Effector CD4-positive, alpha-beta T cell (primary cell): ENCODE results near the gene TMEM255A.

ENCODE experiments used
- DNase-seq: peaks from one replicate; pipeline ENCODE4 v3.0.0-alpha.2; 2020

TMEM255A gene

DNA sequence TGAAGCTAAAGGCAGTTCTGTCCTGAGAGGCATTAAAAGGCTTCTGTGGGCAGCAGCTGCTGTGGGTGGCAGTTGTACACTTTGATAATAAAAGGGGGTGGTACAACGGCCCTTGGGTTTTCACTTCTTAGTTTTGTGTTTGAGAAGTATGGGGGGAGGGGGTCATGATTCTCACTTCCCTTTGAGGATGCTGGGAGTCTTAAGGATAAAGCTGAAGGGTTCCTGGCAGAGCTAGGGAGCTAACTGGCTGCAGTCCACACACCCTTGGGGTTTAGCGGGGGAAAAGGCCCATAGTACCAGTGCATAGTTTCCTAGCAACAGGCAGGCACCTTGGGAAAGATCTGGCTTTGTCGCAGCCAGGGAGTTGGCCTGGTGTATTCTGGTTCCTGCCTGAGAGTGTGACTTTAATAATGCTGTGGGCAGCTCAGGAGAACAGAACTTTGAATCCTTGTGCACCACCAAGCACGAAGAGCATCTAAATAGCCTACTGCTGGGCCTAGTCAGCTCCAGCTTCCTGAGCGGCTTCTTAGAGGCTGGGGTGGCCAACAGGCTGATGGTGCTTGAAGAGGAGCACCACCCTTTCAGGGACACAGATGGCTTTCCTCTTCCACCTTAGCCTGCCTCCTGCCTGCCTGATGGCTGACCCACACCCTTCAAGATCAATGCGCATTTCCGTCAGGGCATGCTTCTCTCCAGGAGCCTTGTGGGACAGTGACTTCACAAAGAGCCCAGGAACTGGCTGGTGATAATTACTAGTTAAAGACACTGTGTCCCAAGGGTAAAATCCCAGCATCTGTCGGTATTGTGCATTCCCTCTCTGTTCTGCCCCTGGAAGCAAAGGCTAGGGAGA, 48.2 kb downstream of the TMEM255A start:
- no peak for DNase-seq

- DNase-seq: no peak
Measured at GRCh38 chrX:120260369-120260768, 50.9 kb downstream of the TMEM255A start.

GRCh38 chrX:120253784-120254183, 57.5 kb downstream of the TMEM255A start:
- no peak for DNase-seq

DNA sequence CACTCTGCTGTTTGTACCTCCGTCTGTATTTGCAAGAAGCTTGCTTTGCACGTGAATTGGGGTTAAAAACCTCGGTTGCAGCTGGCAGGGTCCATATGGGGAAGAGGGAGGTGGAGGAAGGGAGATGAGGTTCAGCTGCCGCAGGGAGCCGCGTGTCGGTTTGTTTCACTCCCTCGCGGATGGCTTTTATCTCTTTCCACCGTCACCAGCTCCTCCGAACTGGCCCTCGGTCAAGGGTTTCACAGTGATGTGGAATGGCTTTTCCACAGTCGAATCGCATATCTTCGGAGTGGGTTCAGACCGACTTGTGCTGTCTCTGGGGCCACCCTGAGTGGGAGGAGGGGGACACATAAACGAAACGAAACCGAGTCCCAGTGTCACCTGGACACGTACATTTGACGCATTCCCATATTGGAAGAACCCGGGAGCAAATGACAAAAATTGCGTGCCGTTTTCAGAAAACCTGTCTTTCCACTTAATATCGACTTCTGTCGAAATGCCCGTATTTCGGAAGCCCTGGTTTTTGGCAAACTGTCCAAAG, 59.7 kb downstream of the TMEM255A start:
- no peak for DNase-seq

DNA sequence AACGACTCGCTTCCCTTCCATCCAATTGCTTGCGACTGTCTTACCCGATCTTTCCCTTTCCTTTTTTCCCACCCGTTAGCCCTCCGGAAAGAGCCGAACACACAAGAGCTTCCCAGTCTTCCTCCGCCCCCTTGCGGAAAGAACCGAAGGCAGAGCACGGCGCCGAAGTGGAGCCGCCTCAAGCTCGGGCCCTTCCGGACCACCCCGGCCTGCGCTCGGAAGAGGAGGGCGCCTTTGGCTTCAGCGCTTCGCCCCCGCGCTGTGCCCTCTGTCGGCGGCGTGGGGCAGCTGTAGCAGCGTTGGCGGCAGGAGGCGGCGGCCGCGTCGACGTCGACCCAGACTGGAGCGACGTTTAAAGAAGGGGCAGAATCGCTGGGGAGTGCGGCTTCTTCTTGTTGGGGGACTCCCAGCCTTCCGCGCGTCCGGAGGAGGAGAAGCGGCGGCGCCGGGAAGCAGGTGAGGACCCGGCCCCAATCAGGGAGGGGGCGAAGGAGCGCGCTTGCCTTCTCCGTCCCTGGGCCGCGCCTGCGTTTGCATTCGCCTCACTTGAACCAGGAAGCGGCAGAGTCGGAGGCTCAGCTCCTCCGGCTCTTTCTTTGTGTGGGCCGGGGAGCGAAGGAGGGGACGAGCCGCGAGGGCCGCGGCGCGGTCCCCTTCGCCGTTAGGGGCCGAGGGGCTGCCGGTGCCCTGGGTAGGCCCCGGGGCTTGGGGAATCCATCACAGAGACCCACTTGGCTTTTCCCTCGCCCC, 60.6 kb downstream of the TMEM255A start, which contains the start of gene ZBTB33:
Gene ZBTB33, plus strand, starts transcription at position 291 of the 750 bp plus-strand sequence. CDS start 2,604 bp downstream, outside the sequence.
- peak; percentile 74 for DNase-seq

DNA sequence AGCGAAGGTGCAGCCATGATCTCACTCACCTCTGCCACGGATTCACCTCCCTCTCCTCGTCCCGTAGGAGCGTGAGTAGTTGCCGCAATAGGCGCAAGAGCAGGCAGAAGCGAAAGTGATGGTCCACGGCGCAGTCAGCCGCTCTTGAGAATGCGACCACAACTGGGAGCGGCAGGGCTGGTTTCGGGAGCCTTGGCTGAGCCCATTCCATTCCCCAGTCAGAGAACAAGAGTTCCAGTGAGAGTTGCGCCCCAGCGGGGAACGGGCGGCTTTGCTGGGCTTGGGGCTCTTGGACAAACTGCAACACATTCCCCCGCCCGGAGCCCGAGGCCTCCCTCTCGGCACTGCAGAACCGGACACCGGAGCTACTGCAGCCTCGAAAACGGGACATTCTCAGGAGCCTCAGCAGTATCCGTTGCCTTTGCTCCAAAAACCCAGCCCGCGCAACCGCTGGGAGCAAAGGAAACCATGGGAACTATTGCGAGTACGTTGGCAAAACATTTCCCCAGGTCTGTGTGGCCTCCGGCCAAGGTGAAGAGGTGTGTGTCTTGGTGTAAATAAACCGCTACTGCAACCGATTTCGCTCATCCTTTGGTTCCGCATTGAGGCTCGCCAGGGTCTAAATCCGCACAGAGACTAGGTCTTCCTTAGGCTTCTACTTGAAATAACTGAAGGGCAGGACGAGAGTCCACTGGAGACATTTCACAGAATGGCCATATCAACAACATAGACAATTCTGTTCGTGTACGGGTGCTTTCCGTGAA, 66.3 kb downstream of the TMEM255A start:
- peak; percentile 41 for DNase-seq

- DNase-seq: no peak
Measured at GRCh38 chrX:120244395-120244734, 66.9 kb downstream of the TMEM255A start.

DNA sequence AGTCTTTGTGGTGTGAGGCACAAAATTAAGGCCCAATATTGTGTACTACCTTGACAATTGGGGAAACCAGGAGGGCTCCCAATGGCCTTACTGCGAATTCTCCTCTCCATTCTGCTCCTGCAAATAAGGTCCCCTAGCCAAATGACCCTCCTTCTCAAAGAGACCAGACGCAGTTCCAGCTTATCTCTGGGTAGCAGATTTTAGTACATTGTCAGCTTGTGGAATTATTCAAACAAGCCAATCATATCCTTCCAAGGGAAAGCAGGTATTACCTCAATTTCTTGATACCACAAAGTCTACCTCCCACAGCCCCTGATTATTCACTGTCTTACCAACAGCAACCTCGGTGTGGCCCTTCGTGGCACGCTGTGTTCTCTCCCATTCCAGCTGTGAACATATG, 68.4 kb downstream of the TMEM255A start:
- DNase-seq: no peak

DNA sequence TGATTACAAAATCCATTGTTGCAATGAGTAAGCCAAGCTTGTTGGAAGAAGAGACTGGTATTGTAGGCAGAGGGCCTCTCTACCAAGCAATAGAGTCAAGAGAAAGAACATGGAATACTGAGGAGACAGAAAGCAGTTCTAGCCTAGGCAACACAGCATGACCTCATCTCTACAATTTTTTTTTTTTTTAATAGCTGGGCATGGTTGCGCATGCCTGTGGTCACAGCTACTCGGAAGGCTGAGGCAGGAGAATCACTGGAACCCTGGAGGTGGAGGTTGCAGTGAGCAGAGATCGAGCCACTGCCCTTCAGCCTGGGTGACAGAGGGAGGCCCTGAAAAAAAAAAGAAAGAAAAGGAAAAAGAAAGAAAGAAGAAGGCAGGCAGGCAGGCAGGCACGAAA, 72.3 kb downstream of the TMEM255A start:
- DNase-seq: no peak

DNA sequence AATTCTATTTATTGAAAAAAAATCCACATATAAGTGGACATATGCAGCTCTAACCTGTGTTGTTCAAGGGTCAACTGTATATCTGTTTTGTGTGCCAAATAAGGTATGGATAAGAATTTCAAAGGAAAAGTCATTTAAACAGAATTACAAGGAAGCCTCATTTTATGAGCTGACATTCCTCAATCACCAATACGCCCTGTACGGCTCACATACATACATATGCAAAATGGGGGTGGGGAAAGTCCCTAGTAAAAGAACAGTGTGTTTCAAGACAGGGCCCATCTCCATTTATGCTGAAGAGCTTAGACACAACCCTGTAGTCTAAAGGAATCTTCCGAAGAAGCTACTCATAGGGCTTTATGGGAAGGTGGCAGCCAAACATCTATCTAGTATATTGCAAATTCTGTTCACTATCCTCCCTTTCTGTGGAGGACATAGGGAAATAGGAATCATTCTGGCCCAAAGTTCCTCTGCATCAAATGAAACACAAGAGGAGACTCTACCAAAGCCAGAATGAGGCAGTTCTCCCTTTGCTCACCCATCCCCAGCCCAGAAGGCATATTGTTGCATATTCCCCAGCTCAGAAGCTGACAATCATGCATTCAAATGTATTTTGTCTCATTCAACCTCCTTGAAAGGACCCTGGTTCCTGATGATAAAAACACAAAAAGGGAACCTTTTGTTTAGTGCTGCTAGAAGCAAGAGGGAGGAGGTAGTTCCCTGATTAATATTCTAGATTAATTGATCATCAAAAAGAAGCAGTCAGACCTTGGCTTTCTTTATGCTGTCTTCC, 74.4 kb downstream of the TMEM255A start:
- DNase-seq: no peak

GRCh38 chrX:120235284-120235683, 76.0 kb downstream of the TMEM255A start:
- no peak for DNase-seq

DNA sequence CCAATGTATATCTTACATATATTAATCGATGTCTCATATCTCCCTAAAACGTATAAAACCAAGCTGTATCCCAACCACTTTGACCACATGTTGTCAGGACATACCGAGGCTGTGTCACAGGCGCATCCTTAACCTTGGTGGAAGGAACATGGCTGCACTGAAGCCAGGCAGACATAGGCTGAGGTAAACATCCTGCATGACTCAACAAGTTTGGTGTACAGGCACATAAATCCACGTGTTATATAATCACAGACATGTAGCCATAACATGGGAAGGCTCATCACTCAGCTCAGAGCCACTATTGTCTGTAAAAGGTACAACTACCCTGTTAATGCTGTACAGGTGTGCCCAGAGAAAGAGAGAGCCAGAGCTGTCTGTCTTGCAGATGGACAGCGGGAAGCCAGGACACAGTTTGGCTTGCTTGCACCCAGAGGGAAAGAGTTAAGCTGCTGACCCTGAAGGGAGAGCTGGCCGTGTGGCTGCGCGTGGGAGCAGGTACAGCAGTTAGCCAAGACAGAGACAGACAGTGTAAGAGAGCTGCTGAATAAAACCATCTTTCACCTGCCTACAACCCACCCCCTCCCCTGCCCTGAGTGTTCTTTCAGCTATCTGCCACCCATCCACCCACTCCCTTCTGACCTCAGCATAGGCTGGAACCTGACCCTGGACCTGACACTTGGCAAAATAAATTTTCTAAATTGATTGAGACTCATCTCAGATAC, 82.9 kb downstream of the TMEM255A start:
- no peak for DNase-seq

DNA sequence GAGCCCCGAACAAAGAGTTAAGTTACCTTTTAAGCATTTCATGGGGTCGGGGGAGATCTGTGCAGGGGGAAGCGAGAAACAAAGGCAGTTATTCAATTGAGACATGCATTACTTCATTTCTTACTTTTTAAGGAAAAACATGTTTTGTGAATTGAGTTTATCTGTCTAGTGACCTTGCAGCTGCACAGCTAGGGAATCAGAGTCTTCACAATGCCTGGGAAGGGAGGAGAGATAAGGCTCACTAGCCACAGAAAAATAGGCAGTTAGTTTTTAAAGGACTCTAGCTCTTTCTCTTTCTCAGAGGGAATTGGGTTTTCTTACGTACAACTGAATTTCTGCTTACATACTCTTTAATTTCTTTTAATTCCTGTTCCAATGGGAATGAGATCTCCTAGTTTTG, 86.9 kb downstream of the TMEM255A start:
- no peak for DNase-seq

DNA sequence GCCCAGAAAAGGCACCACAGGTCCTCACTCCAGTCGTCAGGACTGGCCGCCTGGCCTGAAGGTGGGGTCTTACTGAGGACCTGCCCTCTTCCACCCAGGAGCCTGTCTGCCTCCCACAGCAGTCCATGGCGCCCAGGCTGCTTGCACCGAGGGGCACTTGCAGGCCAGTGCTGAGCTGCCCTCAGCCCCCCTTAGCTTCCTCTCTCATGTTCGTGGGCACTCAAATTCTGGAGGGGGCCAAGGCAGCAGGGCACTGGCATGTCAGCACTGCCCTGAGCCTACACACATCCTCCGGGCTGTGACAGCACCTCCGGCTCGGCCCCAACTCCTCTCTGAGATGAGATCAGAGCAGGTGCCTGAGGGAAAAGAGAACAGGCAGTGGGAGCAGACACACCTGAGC, 87.9 kb downstream of the TMEM255A start:
- DNase-seq: no peak

DNA sequence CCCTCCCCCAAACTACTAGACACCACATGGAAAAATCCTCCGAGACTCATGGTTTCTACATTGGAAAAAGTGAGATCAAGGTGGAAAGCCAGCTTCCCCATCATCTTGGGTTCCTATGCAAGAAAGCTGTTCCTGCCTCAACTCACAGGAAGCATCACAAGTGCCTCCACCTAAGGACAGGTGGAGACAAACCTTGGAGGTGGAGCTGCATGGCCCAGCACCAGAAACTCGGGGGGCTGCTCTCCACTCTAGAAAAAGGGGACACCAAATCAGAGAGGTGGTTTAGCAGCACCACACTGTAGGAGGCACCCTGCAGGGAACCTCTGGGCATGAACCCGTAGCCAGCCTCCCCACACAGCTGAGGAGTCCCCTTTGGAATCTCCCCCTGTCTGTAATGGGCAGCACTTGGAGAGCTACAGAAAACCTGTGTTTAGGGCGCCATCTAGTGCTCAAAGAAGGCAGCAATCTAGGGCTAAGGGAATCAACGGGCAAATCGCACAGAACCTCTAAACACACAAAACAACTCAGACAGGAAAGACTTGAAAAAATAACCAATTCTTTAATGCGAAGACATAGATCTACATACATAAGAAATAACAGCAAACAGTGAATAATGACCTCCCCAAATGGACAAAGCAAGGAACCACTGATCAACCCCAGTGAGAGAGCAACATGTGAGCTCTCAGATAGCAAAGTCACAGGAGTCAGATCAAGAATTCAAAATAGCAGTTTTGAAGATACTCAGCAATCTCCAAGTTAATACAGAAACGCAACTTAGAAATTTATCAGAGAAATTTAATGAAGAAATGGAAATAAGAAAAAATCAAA, 97.6 kb downstream of the TMEM255A start:
- DNase-seq: peak; percentile 49
